Neural progenitor cell (in vitro differentiated cells): ENCODE data around the gene PCSK4. TPM values are rescaled to one million over a fixed set of nuclear protein-coding genes. Genes with fewer than 3 reads are reported as not detected.

ENCODE experiments used
- DNase-seq: peaks from one replicate; pipeline ENCODE4 v3.0.0-alpha.2; 2016; ENCODE audit warnings: low spot score
- H2AFZ ChIP-seq: fragments of 200-600 bp; sonication (generic); replicated peaks from 2 replicates; pipeline ENCODE4 v1.6.1; 2016; ENCODE audit warnings: antibody characterized with exemption
- H3F3A ChIP-seq: fragments of 200-600 bp; sonication (generic); 2 replicates; pipeline ENCODE4 v1.6.1; 2016; ENCODE audit warnings: antibody characterized with exemption, low read depth
- H3K27ac ChIP-seq: fragments of 200-600 bp; sonication (generic); 2 replicates; pipeline ENCODE4 v1.5.1; 2016; ENCODE audit warnings: mild to moderate bottlenecking
- H3K27me3 ChIP-seq: fragments of 200-600 bp; sonication (generic); 2 replicates; pipeline ENCODE4 v1.6.1; 2016; ENCODE audit warnings: mild to moderate bottlenecking, moderate library complexity
- H3K36me3 ChIP-seq: fragments of 200-600 bp; sonication (generic); 2 replicates; pipeline ENCODE4 v1.5.1; 2016
- H3K4me1 ChIP-seq: fragments of 200-600 bp; sonication (generic); 2 replicates; pipeline ENCODE4 v1.6.1; 2016; ENCODE audit warnings: mixed run types
- H3K4me2 ChIP-seq: fragments of 200-600 bp; sonication (generic); 2 replicates; pipeline ENCODE4 v1.6.1; 2016
- H3K4me3 ChIP-seq: fragments of 200-600 bp; sonication (generic); 2 replicates; pipeline ENCODE4 v1.5.1; 2016
- H3K79me2 ChIP-seq: fragments of 200-600 bp; sonication (generic); 2 replicates; pipeline ENCODE4 v1.6.1; 2016; ENCODE audit warnings: low read depth
- H3K9ac ChIP-seq: fragments of 200-600 bp; sonication (generic); 2 replicates; pipeline ENCODE4 v1.6.1; 2016
- H3K9me3 ChIP-seq: fragments of 200-600 bp; sonication (generic); 2 replicates; pipeline ENCODE4 v1.5.1; 2016; ENCODE audit warnings: low read depth
- H4K20me1 ChIP-seq: fragments of 200-600 bp; sonication (generic); 2 replicates; pipeline ENCODE4 v1.6.1; 2016; ENCODE audit warnings: low read depth
- H3K27ac Mint-ChIP-seq: 3 replicates; pipeline ENCODE4 v1.8.0; 2021; ENCODE audit warnings: mixed read lengths
- H3K27me3 Mint-ChIP-seq: 2 replicates; pipeline ENCODE4 v1.8.0; 2022; ENCODE audit warnings: low read depth, mild to moderate bottlenecking, inconsistent platforms, moderate library complexity, mixed read lengths; ENCODE audit not compliant: insufficient read depth
- H3K36me3 Mint-ChIP-seq: 3 replicates; pipeline ENCODE4 v1.8.0; 2021; ENCODE audit warnings: mixed read lengths
- H3K4me1 Mint-ChIP-seq: 3 replicates; pipeline ENCODE4 v1.8.0; 2021; ENCODE audit warnings: mixed read lengths
- H3K4me3 Mint-ChIP-seq: 3 replicates; pipeline ENCODE4 v1.8.0; 2021; ENCODE audit warnings: mild to moderate bottlenecking, moderate library complexity, mixed read lengths
- H3K9me3 Mint-ChIP-seq: 3 replicates; pipeline ENCODE4 v1.8.0; 2020; ENCODE audit warnings: mixed read lengths
- CTCF ChIP-seq: fragments of 200-600 bp; sonication (generic); IDR thresholded peaks from 2 replicates; pipeline ENCODE4 v1.5.1; 2017; ENCODE audit warnings: antibody characterized with exemption, mild to moderate bottlenecking
- EZH2 ChIP-seq: fragments of 200-600 bp; sonication (generic); IDR thresholded peaks from 2 replicates; pipeline ENCODE4 v1.6.1; 2017; ENCODE audit warnings: antibody characterized with exemption, mild to moderate bottlenecking, moderate library complexity
- EZH2phosphoT487 ChIP-seq: fragments of 200-600 bp; sonication (generic); IDR thresholded peaks from 2 replicates; pipeline ENCODE4 v1.6.1; 2017; ENCODE audit warnings: antibody characterized with exemption
- total RNA-seq: library from RNA; depleted of rRNA; stranded (reverse); fragments of >200 nt; gene quantifications from 2 replicates; pipeline ENCODE4 v1.2.3, GENCODE V29; 2015; ENCODE audit warnings: low replicate concordance

PCSK4 gene
- total RNA-seq, 1 donor from 2014 or later: 3.6 TPM

- peak; percentile 79 for DNase-seq
- no peaks in the 10 kb centered on the region for H3K79me2 ChIP-seq
- Mint-ChIP-seq H3K27ac (no peak within 1 kb of the TSS), H3K36me3 (peaks cover 5% of the 10 kb centered on the region), H3K4me1 (peaks cover 9% of the 10 kb centered on the region), H3K4me3 (peak within 1 kb of the TSS; percentile 80), H3K9me3 (peaks cover 6% of the 10 kb centered on the region), H3K27me3 (peaks cover 29% of the 10 kb centered on the region)
- H2AFZ ChIP-seq: no peak within 1 kb of the TSS
- no peaks in the 10 kb centered on the region for H3K36me3 ChIP-seq
- H3K4me3 ChIP-seq: peak within 1 kb of the TSS; percentile 48
- peaks cover 21% of the 10 kb centered on the region for H3F3A ChIP-seq
- no peak within 1 kb of the TSS for H3K9ac ChIP-seq
- peaks cover 13% of the 10 kb centered on the region for H4K20me1 ChIP-seq
- peak within 1 kb of the TSS; percentile 78 for H3K4me2 ChIP-seq
- TF ChIP-seq EZH2 (no peak), CTCF (peak; percentile 6), EZH2phosphoT487 (no peak)
- no peak within 1 kb of the TSS for H3K27ac ChIP-seq
- peaks cover 86% of the 10 kb centered on the region for H3K27me3 ChIP-seq
- H3K9me3 ChIP-seq: no peaks in the 10 kb centered on the region
- H3K4me1 ChIP-seq: no peaks in the 10 kb centered on the region
Observed at GRCh38 chr19:1523412-1524286, 33.5 kb upstream of the PCSK4 start, which contains the start of gene PLK5. Gene PLK5 (plus strand): TSS chr19:1524077. CDS start chr19:1526997, 2,920 bp downstream.

DNA sequence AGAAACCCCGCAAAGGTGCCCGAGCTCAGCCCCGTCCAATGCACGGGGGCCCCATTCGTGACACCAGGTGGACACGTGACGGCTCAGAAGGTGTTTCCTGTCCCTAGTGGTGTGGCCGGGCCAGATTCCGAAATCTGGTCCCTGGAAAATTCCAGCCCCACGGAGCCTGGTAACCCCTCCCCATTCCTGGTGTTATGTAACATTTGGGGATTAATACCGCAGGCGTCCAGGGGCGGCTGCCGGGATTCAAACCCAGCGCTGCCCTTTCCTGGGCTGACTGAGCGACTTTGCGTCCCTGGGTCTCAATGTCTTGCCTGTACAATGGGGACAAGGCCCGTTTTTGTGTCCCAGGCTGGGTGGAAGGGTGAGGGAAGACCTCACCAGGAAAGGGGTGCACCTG, 32.7 kb upstream of the PCSK4 start:
- no peak overlapping the region for H3K9ac ChIP-seq
- no peak overlapping the region for H3K4me3 Mint-ChIP-seq
- H3K36me3 Mint-ChIP-seq: peaks cover 5% of the 10 kb centered on the region

GRCh38 chr19:1522061-1522460, 31.9 kb upstream of the PCSK4 start:
- H3K27me3 ChIP-seq: peaks cover 92% of the 10 kb centered on the region
- peaks cover 5% of the 10 kb centered on the region for H3K36me3 Mint-ChIP-seq
- peaks cover 13% of the 10 kb centered on the region for H4K20me1 ChIP-seq
- H3K27ac Mint-ChIP-seq: no peak overlapping the region
- H3K4me2 ChIP-seq: no peak overlapping the region
- TF ChIP-seq CTCF: no peak
- no peaks in the 10 kb centered on the region for H3K79me2 ChIP-seq
- H3K9me3 ChIP-seq: no peaks in the 10 kb centered on the region
- no peak overlapping the region for H3K27ac ChIP-seq
- no peak overlapping the region for H3K4me3 Mint-ChIP-seq
- H3K4me3 ChIP-seq: no peak overlapping the region
- H3K4me1 Mint-ChIP-seq: peaks cover 9% of the 10 kb centered on the region
- no peak overlapping the region for H3K9ac ChIP-seq
- no peak overlapping the region for H2AFZ ChIP-seq
- DNase-seq: no peak
- peaks cover 6% of the 10 kb centered on the region for H3K9me3 Mint-ChIP-seq
- H3K4me1 ChIP-seq: no peaks in the 10 kb centered on the region
- H3F3A ChIP-seq: peaks cover 21% of the 10 kb centered on the region
- peaks cover 34% of the 10 kb centered on the region for H3K27me3 Mint-ChIP-seq
- no peaks in the 10 kb centered on the region for H3K36me3 ChIP-seq

More for the DNA sequence above, 32.7 kb upstream of the PCSK4 start:
- TF ChIP-seq EZH2 (no peak), CTCF (no peak), EZH2phosphoT487 (no peak)
- H3F3A ChIP-seq: peaks cover 21% of the 10 kb centered on the region
- H3K27me3 ChIP-seq: peaks cover 94% of the 10 kb centered on the region
- H4K20me1 ChIP-seq: peaks cover 13% of the 10 kb centered on the region
- no peaks in the 10 kb centered on the region for H3K4me1 ChIP-seq
- Mint-ChIP-seq H3K27me3 (peaks cover 34% of the 10 kb centered on the region), H3K4me1 (peaks cover 9% of the 10 kb centered on the region), H3K27ac (no peak overlapping the region), H3K9me3 (peaks cover 6% of the 10 kb centered on the region)
- no peak for DNase-seq
- no peak overlapping the region for H3K4me3 ChIP-seq
- H3K27ac ChIP-seq: no peak overlapping the region
- no peaks in the 10 kb centered on the region for H3K79me2 ChIP-seq
- H2AFZ ChIP-seq: no peak overlapping the region
- H3K36me3 ChIP-seq: no peaks in the 10 kb centered on the region
- no peak overlapping the region for H3K4me2 ChIP-seq
- H3K9me3 ChIP-seq: no peaks in the 10 kb centered on the region
